Ishikawa (cell line): ENCODE results near the gene CFAP46.

ENCODE experiments used
- CEBPB ChIP-seq: IDR thresholded peaks from 2 replicates; pipeline ENCODE4 v1.6.1; 2012
- CREB1 ChIP-seq: IDR thresholded peaks from 2 replicates; pipeline ENCODE4 v1.6.1; 2012; ENCODE audit warnings: low read depth
- EP300 ChIP-seq: IDR thresholded peaks from 2 replicates; pipeline ENCODE4 v1.6.1; 2012; ENCODE audit warnings: borderline replicate concordance
- FOXM1 ChIP-seq: IDR thresholded peaks from 2 replicates; pipeline ENCODE4 v1.6.1; 2012; ENCODE audit warnings: low read depth, borderline replicate concordance
- MAX ChIP-seq: IDR thresholded peaks from 2 replicates; pipeline ENCODE4 v1.6.1; 2012
- RAD21 ChIP-seq: IDR thresholded peaks from 2 replicates; pipeline ENCODE4 v1.6.1; 2012; ENCODE audit warnings: low read depth
- REST ChIP-seq: IDR thresholded peaks from 2 replicates; pipeline ENCODE4 v1.6.1; 2012; ENCODE audit warnings: low read depth, mild to moderate bottlenecking
- TAF1 ChIP-seq: IDR thresholded peaks from 2 replicates; pipeline ENCODE4 v1.6.1; 2012; ENCODE audit warnings: low read depth, mild to moderate bottlenecking
- TCF12 ChIP-seq: IDR thresholded peaks from 2 replicates; pipeline ENCODE4 v1.6.1; 2012; ENCODE audit warnings: low read depth
- TEAD4 ChIP-seq: IDR thresholded peaks from 2 replicates; pipeline ENCODE4 v1.6.1; 2012
- YY1 ChIP-seq: IDR thresholded peaks from 2 replicates; pipeline ENCODE4 v1.6.1; 2012; ENCODE audit warnings: low read depth
- ZBTB7A ChIP-seq: IDR thresholded peaks from 2 replicates; pipeline ENCODE4 v1.6.1; 2012; ENCODE audit warnings: low read depth

GRCh38 chr10:132792796-132793195 lies 149.6 kb downstream of the CFAP46 start:
- TF ChIP-seq REST (no peak), MAX (no peak), CEBPB (no peak), CREB1 (no peak), EP300 (no peak), TEAD4 (no peak), TAF1 (no peak), YY1 (no peak), RAD21 (no peak), TCF12 (no peak), FOXM1 (no peak), ZBTB7A (no peak)
